GM21619 (cell line): ENCODE data around the gene ADARB2.

Experiments
- ATAC-seq: cut with Tn5 transposase; IDR thresholded peaks from one replicate; pipeline ENCODE4 v1.9.1; 2021; ENCODE audit not compliant: unreplicated experiment

Gene ADARB2

DNA sequence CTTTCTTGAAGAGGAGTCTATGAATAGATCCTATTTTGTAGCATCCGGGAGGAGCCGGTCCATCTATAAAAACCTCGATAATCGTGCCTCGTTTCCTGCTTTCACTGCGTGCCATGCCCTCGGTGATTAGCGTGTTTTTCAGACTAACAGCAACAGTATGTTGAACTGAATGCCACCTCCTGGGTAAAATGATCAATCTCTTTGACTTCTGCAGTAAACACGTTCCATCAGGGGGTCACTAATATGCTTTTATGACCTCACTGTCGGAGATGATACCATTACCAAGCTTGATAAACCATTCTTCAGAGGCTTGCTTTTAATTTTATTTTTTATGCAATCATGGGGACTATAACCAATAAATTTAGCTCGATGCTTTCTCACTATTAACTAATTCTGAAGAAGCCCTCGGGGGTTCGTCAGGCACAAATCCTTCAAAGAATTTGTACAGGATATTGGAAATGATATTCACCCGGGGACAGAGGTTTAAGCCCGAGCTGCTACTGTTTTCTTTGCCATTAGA is 228.3 kb downstream of the ADARB2 start:
- no peak for ATAC-seq

DNA sequence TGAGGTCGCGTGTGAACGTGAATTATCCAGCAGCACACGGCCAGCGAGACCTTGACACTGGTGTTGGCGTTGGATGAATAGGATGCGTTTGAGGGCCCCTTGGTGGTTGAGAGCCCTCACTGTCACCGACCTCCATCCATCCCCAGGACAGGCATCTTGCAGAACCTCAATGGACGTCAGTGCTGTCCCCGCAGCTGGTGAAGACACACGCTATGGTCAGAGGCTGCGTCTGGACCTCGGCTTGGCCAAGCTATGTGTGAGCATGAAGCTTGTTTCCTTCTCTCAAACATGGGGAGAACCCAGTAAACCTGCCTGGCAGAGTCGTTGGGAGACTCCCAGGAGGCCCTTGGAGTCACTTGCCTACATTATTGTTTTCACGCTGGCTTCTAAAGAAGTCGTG is 229.2 kb downstream of the ADARB2 start:
- ATAC-seq = no peak

DNA sequence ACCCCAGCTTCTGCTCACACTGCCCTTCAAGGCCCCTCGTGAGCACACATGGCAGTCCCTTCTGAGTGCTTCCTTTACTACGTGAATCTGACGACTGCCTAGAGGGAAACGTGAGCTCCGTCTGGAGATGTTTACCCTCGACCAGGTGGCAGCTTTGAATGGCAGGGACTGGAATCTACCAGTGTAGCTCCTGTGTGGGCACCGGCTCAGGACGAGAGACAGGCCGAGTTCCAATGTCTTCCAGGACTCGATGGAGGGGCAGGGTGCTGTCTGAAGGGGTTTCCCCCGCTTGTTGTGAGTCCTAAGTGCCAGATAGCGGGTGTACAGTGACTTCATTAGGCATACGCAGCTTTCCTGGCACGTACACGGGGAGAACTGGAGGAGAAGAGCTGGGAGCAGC is 229.9 kb downstream of the ADARB2 start:
- no peak for ATAC-seq

DNA sequence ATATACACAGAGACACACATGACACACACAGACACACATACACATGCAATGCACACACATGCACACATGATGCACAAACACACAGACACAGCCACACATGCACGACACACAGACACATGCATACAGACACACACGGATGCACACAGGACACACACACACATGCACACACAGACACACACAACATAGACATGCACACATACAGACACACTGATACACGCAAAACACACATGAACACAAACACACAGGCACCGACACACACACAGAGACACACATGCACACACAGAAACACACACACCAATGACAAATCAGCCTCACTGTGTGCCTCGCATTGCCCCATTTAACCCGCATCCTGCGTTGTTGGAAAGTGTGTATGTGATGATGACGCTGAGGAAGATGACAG is 232.4 kb downstream of the ADARB2 start:
- no peak for ATAC-seq

DNA sequence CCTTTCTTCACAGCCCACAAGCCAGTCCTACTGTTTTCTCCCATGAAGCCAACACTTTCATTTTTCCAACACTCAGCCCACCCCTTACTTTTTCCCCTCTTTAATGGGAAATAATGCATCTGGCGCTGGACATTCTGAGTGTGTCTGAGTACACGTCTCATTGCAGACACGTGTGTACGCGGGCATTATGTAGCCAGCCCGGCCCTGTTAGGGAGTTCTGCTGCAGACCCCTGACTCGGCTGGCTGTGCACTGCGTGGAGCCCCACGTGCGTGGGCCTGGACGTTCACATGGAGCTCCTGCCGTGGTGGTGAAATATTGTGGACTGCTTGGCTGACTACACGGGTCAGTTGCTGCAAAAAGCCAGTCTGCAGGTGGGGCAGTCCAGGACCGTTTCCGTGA is 233.0 kb downstream of the ADARB2 start:
- ATAC-seq = no peak

DNA sequence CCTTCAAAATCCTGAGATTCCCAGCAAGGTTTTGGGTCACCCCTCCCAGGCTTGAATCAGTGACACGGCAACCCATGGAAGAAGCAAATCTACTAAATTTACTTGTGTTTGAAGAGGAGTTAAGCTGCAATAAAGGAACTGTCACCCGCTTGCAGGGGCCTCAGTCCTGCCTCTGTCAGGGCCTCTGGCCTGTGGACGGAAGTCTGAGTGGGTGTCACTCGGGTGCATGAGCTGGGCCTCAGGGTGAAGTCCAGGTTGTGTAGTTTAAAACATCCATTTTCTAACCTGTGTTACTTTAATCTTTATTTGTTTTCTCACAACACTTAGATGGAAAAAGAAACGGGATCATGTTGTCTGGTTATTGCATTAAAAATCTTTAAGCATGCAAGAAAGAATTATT is 234.9 kb downstream of the ADARB2 start:
- ATAC-seq = no peak

DNA sequence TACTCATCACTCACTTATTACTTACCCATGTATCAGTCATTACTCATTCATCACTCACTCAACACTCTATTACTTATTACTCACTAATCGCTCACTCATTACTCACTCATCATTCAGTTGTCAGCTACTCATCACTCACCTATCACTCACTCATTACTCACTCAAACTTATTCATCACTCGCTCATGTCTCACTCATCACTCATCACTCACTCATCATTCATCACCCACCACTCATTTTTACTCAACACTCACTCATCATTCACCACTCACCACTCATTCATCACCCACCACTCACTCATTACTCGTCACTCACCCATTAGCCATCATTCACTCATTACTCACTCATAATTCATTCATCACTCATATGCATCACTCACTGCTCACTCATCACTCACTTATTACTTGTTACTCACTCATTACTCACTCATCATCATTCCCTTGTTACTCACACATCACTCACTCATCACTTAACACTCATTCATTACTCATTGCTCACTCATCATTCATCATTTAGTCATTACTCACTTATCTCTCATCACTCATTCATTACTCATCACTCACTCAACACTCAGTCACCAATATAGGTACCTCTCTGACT is 237.9 kb downstream of the ADARB2 start:
- no peak for ATAC-seq

DNA sequence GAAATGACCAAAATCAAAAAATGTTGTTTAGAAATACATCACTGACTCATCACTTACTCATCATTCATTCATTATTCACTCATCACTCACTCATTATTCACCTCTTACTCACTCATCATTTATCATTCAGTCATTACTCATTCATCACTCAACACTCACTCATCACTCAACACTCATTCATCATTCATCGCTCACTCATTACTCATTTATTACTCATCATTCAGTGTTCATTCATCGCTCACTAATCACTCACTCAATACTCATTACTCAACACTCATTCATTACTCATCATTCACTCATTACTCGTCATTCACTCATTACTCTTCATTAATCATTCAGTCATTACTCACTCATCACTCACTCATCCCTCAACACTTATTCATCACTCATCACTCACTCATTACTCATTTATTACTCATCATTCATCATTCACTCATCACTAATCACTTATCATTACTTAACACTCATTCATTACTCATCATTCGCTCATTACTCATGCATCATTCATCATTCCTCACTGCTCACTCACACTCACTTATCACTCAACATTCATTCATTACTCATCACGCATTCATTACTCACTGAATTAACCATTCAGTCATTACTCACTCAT is 238.5 kb downstream of the ADARB2 start:
- ATAC-seq = no peak

DNA sequence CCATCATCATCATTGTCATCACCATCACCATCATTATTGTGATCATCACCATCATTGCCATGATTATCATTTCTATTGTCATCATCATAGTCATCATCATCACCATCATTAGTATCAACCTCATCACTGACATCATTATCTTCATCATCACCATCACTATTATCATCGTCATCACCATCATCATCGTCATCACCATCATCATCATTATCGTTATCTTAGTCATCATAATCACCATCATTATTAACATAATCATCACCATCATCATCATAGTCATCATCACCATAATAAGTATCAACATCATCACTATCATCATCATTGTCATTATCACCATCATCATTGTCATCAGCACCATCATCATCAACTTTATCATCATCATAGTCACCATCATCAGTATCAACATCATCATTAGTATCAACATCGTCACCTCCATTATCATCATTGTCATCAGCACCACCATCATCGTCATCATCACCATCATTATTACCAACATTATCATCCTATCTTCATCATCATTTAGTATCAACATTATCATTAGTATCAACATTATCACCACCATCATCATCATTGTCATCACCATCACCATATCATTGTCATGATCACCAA is 241.3 kb downstream of the ADARB2 start:
- no peak for ATAC-seq

DNA sequence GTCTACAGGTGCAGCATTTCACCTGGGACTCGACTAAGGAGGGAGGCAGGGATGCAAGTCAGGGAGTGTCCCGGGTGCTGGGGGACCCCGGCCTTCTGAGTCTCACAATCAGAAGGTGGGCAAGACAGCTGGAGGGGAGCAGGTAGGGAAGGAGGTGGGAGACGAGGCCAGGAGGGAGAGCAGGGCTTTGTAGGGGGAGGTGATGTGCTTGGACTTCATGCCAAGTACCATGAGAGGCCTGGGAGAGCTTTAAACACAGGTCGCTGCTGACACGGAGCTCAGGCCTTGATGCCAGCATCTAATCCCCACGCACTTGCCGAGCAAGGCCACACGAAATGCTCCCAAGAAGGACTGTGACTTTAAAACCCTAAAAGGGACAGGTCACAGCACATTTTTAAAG is 244.7 kb downstream of the ADARB2 start:
- no peak for ATAC-seq

DNA sequence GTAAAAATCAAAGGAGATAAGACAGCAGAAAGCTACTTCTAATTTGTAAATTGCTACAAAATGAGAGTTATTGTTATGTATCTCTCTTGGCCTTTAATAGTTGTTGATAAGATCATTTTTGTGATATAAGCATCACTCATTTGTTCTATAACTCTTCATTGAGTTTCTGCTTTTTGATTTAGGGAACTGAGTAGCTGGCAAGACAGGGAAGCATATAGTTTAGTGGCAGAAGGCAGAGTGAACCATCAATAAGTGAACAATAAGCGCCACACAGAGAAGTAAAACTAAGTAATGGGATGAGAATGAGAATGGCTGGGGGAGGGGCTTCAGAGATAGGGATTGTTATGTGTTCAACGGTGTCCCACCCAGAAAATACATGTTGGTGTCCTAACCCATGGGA is 245.4 kb downstream of the ADARB2 start:
- no peak for ATAC-seq

DNA sequence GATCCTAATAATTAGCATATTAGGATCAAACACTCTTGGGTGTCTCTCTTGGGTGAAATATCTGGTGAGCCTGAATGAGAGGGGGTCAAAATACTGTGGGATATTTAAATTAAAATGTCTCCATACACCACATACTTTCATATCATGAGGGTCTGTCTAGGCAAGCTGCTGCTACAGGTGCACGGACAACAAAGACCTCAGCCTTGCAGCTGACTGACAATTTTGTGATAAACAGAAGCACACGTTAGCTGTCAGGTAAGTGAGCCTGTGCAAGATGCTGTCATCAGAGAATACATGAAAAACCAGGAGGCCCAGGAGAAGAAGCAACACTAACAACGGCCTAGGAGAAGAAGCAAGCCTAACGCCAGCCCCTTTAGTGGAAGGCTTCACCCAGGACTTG is 247.5 kb downstream of the ADARB2 start:
- no peak for ATAC-seq

DNA sequence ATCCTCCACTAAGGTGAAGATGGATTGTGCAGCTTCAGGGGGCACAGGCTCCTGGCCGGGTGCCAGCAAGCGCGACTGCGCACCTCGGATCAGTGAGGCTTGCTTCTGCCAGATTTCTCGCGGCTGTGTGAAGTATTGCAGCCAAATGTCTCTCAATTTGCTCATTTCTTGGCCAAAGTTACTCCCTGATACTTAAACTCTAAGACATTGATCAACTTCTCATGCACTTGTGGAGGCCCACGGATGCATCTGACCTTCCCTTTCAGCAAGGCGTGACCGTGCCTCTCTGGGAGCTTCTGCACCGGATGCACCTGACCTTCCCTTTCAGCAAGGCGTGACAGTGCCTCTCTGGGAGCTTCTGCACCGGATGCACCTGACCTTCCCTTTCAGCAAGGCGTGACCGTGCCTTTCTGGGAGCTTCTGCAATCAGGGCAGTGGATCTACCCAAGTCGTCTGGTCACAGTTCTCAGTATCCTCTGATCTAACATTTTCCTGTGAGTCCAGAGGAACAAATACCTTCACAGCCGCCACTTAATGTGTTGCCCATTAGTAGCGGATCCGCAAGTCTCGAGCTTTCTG is 248.3 kb downstream of the ADARB2 start:
- peak; percentile 97 for ATAC-seq

DNA sequence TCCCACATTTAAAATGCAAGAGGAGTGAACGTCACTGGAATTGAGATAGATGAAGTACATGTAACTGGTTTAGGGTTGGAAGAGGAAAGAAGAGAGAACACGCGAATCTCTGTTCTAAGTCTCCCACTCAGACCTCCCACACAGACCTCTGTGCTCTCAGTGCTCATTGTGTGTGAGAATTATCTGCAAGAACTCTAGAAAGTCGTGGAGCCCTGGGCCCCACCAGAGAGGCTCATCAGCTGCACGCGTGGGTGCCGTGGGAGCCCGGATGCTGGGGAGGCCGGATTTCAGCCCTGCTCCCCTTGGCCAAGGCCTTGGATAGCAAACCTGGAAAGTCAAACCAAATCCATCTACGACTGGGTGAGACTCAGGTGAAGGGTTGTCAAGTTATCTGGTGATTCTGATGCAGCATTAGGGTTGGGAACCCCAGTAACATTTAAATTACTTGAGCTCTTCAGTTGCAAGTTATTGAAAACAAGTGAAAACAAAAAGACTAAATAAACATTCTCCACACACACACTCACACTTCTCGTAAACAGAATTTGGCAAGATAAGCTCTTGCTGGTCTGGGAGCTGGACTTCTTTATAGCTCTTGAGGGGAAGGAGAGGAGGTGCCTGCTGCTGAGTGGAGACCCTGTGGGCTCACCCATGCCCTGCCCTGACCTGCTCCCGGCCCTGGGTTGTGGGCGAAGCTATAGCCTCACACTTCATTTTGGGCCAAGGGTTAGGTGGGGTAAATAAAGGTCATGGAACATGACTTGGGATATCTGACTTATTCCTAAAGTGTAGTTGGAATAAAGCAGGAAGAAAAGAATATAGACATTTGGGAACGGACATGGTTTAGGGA is 250.3 kb downstream of the ADARB2 start:
- ATAC-seq = no peak

DNA sequence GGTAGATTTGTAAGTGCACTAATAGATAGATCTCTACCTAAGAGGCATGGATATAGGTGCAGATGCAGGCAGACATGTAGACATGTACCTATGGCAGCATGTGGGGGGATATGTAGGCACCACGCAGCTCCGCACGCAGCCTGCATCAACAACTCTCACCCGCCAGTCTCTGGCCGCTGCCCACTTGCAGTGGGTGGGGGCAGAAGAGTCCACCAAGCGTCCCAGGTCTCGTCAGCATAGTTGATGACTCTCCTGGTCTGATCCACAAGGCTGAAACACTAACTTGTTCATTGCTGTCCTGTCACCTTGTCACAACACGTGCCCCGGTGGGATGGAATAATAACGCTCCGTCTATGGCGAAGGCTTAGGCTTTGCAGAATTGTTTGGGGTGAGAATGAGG is 252.0 kb downstream of the ADARB2 start:
- no peak for ATAC-seq

DNA sequence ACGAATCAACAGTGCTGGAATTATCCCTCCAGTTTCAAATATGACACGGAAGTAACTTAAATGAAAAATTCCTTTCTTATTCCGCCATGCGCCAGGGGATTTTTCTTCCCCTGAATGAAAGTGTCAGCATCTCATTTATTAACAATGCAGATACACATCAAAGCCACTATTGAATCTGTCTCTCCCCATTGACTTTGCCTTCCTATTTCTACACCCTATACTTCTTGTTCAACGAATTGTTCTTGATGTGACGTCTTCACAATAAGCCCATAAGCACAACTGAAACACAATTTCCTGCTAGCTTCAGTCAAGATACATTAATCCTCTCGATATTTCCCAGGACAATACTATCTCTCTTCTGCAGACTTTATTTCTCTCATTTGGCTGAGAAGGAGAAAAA is 253.5 kb downstream of the ADARB2 start:
- ATAC-seq = no peak

DNA sequence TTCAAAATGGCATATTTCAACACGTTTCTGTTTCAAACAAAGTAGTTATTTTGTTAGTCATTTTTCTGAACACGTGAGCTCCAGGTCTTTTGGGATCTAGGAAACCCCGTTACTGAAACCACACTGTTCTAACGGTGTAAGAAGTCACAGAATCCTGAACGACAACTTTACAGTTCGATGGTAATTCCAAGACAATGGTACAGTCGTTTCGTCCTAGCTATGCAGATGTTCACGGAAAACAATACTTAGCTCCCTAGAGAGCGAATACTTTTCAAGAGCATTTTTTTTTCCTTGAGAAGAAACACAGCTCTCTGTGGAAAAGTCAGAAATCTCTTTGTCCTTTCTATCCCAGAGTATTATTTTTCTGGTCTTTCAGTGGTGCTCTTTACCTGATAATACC is 254.1 kb downstream of the ADARB2 start:
- ATAC-seq = no peak

DNA sequence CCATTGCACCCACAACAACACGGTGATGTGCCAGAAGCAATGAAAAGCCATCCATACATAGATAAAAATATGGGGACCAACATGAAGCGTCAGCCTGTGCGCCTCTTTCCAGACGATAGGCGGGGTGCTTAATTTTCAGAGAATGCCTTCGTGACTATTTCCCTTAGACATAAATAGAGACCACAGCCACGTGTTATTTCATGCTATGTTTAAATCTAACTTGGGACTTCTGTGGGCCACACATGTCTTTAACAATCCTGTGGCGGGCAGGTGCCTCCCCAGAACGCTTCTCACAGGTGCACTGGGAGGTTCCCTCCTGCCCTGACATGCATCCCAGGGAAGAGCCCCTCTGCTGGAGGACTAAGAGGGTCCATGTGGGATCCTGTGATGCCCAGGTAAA is 259.7 kb downstream of the ADARB2 start:
- no peak for ATAC-seq

DNA sequence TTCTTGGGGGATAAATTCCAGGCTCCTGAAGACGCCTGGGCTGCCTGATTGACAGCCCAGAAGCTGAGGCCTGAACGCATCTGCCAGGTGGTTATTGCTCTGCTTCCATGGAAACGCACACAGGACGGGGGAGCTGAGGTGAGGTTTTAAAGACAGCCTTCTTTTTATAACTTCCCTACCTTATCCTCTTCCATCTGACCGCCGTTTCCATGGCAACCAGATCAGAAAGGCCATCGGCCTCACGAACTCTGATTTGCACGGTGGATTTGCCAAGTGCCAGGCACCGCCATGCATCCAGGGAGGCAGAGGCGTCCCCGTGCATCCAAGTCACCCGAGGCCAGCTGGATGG is 260.9 kb downstream of the ADARB2 start:
- ATAC-seq = no peak

DNA sequence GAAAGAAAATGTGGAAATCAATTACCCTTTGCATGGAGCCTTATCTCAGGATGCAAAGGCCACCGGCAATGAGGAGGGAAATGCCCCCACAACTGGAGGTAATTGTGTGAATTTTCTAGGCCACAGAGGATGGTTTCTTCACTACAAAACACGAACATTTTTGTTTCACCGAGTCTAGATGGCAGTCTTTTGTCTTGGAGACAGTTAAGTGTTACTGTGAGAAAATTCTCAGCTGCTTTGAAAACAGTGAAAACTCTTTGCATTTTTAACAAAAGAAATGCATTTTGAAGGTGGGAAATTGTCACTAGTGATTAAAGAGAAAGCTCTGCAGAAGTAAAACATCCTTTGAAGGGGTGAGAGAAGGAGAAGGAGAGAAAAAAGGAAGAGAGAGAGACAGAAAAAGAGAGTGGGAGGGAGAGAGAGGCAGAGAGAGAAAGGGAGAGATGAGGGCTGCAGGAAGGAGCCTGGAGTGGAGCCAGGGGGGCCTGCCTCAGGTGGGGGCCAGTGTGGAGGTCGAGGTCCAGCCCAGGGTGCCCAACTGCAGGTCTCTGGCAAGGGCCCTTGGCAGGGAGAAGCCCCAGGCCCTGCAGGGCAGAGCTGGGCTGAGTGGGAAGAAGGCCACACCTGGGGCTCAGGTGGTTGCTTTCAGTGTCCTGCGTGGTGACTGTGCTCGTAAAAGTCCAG is 261.4 kb downstream of the ADARB2 start:
- ATAC-seq = no peak

DNA sequence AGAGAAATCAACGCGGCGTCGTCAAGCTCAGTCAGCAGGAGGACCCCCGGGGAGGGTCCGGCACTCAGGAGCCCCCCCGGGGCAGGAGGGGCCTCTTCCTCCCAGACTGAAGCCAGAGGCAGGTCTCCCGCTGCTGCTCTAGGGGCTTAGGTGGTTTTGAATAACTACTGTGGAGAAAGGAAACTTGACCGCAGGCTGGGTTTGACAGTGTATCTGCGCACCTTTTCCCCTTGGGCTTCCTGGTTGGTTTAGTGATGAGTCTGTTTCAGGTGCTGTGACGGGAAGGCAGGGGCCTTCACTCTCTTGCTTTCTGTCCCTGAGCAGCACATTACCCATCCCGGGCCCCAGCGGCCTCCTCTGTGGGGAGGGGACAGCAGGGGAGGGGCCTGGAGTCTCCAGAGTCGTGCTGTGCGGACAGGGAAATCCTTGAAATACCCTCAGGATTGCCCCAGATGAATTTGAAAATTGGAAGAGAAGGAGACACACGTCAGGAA is 262.2 kb downstream of the ADARB2 start:
- ATAC-seq = no peak
